SK-N-SH treated with all-trans-retinoic acid at 6 μM for 48 hours (cell line): ENCODE measurements around the gene SULT1A2.
"Not testable (repeated sequence)": the region's sequence is repeated elsewhere in the genome, so short reads cannot be mapped to it uniquely, and the experiment has no call there.

ENCODE experiments used
- ARNTL ChIP-seq: fragments of 450-650 bp; formaldehyde crosslinking; IDR thresholded peaks from 2 replicates; pipeline ENCODE4 v1.5.0; 2020; ENCODE audit warnings: low read depth, mild to moderate bottlenecking, moderate library complexity, borderline replicate concordance
- CSDC2 ChIP-seq: fragments of 250-450 bp; sonication (Bioruptor Pico); IDR thresholded peaks from 2 replicates; pipeline ENCODE4 v1.5.0; 2020; ENCODE audit warnings: mild to moderate bottlenecking, moderate library complexity
- PATZ1 ChIP-seq: fragments of 250-450 bp; sonication (Bioruptor Pico); IDR thresholded peaks from 2 replicates; pipeline ENCODE4 v1.8.0; 2020; ENCODE audit warnings: mild to moderate bottlenecking, moderate library complexity, borderline replicate concordance
- POU6F1 ChIP-seq: fragments of 250-450 bp; sonication (Bioruptor Pico); IDR thresholded peaks from 2 replicates; pipeline ENCODE4 v1.8.0; 2021; ENCODE audit warnings: low read depth, mild to moderate bottlenecking, moderate library complexity, borderline replicate concordance
- PPARA ChIP-seq: fragments of 250-450 bp; sonication (Bioruptor Pico); IDR thresholded peaks from 2 replicates; pipeline ENCODE4 v1.5.0; 2020; ENCODE audit warnings: mild to moderate bottlenecking, borderline replicate concordance
- ZFP30 ChIP-seq: fragments of 450-650 bp; formaldehyde crosslinking; IDR thresholded peaks from 2 replicates; pipeline ENCODE4 v1.5.0; 2022; ENCODE audit warnings: mild to moderate bottlenecking, moderate library complexity
- ZNF565 ChIP-seq: fragments of 450-650 bp; formaldehyde crosslinking; conservative IDR thresholded peaks from 2 replicates; pipeline ENCODE4 v1.5.0; 2020; ENCODE audit warnings: low read depth, mild to moderate bottlenecking, moderate library complexity
- ZNF8 ChIP-seq: fragments of 450-650 bp; formaldehyde crosslinking; IDR thresholded peaks from 2 replicates; pipeline ENCODE4 v1.5.0; 2020; ENCODE audit warnings: mild to moderate bottlenecking, moderate library complexity

GRCh38 chr16:28612359-28613280 is 15.8 kb upstream of the SULT1A2 start:
- not testable (repeated sequence) for TF ChIP-seq ARNTL (CRISPR knock-in tag); POU6F1 (CRISPR knock-in tag); ZNF8 (CRISPR knock-in tag); PATZ1 (CRISPR knock-in tag); PPARA (CRISPR knock-in tag); ZNF565; CSDC2 (CRISPR knock-in tag); ZFP30
